ENCODE measurements around the gene SNX18. TPM values are rescaled to one million over a fixed set of nuclear protein-coding genes. Genes with fewer than 3 reads are reported as not detected.
"Not testable (repeated sequence)": the region's sequence is repeated elsewhere in the genome, so short reads cannot be mapped to it uniquely, and the experiment has no call there.

The SNX18 gene, protein sequence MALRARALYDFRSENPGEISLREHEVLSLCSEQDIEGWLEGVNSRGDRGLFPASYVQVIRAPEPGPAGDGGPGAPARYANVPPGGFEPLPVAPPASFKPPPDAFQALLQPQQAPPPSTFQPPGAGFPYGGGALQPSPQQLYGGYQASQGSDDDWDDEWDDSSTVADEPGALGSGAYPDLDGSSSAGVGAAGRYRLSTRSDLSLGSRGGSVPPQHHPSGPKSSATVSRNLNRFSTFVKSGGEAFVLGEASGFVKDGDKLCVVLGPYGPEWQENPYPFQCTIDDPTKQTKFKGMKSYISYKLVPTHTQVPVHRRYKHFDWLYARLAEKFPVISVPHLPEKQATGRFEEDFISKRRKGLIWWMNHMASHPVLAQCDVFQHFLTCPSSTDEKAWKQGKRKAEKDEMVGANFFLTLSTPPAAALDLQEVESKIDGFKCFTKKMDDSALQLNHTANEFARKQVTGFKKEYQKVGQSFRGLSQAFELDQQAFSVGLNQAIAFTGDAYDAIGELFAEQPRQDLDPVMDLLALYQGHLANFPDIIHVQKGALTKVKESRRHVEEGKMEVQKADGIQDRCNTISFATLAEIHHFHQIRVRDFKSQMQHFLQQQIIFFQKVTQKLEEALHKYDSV
- polyA plus RNA-seq (ENCODE audit: insufficient read length), result 30.5 TPM

DNA sequence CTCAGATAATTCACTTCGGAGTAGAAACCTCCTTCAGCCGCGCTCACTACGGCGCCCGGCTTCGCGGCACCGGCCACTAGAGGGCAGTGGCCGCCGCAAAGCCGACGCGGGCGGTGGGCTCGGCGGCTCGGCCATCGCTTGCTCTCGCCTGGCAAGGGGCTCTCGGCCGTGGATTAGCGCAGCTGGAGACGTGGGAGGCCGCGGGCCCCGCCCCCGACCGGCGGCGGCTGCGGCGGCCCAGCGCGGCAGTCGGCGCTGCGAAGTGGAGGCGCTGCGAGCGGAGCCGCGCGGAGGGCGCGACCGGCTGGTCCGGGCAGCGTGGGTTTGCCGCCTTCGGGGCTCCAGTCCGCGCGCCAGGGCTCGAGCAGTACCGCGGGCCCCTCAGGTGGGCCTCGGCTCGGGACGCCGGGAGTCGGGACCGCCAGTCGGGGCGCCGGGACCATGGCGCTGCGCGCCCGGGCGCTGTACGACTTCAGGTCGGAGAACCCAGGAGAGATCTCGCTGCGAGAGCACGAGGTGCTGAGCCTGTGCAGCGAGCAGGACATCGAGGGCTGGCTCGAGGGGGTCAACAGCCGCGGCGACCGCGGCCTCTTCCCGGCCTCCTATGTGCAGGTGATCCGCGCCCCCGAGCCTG is at the start of gene SNX18:
SNX18 (plus strand) TSS at position 248 of the 634 bp plus-strand sequence; CDS start at position 442, 194 bp downstream.
- peak; percentile 94 for DNase-seq

DNA sequence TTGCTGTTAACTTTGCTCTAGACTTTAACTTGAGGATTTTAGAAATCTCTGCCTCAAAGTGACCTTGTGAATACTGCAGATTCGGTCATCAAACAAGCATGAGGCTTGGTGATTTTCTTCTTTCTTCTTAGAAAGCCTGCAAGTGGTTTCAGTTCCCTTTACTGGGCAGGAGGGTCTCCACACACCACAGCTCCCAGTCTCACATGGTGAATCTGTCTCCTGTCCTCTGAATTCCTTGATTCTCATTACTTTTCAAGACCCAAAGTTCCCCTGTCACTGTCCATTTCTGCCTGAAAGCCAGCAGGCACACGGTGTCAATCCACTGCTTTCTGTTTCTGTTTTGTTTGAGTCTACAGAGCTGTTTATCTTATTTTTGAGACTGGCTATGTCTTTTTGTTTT is 47.9 kb upstream of the SNX18 start:
- no peak for DNase-seq

DNA sequence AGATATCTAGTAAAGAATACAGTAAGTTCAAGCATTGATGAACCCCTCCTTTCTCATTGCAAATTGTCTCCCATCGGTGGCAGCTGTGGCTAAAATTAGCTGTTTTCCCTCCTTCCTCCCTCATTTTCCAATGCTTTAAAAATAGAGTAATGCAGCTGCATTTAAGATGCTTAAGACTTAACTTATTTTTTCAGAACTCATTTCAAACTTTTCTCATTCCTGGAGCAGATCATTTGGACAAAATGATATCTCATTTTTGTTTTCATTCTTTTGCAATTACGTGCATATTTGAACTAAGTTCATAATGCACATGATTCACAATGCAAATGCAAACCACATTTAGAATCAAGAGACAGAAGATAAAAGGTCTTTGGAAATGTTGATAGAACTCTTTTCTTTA is 47.4 kb upstream of the SNX18 start:
- peak; percentile 51 for DNase-seq

DNA sequence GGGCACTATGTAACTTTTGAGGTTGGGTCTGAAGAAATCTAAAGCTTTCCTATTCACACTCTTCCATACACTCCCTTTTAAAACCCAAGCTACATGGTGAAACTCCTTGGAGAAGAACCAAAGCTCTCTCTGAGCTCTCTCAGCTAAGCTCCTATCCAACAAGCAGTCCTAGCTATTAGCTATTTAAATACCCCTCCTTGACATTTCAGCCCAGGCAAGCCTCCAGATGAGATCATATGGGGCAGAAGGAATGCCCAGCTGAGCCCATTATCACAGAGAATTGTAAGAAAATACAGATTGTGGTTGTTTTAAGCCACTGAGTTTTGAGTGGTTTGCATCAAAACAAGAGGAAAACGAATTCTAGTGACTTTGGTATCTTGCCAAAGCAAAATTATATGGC is 46.9 kb upstream of the SNX18 start:
- no peak for DNase-seq

DNA sequence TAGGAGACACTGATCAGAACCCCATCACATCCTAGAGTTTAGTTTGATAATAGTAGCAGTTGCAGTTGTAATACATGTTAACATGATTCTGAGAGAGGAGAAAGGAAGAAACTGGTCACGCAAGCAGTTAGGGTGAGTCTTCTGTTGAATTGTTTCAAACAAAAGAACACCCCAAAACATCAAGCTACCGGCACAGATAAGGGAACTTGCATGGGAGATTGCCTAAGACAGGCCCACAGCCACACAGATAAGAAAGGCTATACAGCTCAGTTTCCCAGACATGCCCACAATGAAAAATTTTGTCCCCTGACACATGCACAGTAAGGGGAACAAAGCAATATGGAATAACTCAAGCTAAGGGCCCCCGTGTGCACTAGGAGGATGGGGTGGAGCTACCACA is 46.2 kb upstream of the SNX18 start:
- no peak for DNase-seq

DNA sequence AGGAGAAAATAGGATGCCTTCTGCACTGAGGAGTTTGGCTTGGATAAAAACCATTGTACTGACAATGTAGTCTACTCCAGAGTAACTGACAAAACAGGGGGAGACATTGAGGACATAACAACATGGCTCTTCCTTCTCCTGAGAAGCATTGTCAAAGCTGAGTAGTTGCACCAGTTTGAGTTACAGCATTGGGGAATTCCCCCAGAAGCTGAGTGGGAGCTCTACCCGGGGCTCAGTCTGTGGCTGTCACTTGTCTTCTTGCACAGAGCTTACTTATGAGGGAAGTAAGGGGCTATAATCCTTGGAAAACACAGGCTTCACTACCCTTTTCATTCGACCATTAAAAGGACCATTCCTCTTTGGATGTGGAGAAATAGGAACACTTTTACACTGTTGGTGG is 40.9 kb upstream of the SNX18 start:
- DNase-seq, result no peak

DNA sequence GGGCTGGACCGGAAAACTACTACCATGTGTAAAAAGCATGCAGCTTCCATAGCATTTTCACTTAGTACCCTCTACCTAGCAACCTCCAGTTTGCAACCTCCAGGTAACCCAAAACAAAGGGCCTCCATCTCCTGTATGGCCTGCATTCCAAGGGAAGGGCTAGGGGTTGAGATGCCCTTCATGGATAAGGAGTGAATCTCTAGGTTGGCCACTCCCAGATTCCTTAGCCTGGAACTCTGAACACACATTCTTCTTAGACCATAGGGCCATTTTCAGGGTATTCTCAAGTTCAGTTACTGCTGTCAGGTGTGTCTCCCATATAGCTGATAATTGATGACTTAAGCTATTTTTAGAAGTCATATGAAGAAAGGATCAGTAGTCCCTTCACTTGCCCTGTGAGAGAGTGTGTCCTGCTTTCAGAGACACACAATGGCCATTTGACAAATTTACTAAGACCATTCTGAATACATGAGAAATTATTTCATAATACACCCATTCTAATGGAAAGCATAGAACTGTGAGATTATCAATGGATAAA is 39.5 kb upstream of the SNX18 start:
- DNase-seq, result no peak

DNA sequence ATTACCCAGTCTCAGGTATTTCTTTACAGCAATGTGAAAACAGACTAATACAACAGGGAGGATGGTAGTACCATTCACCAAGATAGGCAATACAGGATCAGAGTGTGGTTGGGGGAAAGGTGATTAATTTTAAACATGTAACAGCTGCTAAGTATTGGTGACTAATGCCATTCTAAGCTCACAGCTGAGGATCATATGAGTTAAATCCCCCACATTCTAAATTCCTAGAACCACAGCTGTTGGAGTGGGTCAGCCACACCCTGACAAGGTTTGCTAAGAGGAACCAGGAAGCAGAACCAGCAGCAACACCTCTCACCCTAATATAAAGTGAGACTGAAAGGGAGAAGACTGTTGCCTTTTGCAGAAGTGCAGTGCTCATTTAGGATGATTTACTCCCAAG is 37.3 kb upstream of the SNX18 start:
- DNase-seq, result no peak

DNA sequence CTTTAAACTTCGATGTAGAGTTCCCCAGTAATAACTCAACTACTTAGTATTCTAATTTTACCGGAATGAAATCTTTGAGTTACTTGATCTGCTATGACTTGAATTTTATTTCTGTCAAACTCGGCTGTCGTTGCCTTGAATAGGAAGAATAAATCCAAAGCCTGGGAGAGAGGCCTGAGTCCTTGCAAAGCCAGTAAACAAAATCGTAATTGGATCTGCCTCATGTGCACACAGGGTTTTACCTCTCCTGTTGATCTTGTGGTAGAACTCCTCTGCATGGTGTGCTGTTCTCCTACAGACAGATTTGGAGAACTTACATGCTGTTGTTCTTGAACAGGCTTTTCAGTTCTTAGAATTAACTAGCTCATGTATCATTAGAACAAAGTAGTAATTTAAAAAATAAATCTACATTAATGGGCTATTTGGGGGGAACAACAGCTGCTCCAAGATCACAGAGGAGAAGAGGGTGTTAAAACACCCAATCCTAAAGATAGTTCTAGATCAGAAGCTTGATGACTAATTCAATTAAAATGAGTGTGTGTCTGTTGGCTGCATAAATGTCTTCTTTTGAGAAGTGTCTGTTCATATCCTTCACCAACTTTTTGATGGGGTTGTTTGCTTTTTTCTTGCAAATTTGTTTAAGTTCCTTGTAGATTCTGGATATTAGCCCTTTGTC is 33.2 kb upstream of the SNX18 start:
- no peak for DNase-seq

DNA sequence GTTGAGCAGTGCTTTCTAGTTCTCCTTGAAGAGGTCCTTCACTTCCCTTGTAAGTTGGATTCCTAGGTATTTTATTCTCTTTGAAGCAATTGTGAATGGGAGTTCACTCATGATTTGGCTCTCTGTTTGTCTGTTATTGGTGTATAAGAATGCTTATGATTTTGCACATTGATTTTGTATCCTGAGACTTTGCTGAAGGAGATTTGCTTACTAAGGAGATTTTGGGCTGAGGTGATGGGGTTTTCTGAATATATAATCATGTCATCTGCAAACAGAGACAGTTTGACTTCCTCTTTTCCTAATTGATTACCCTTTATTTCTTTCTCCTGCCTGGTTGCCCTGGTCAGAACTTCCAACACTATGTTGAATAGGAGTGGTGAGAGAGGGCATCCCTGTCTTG is 31.9 kb upstream of the SNX18 start:
- DNase-seq, result not testable (repeated sequence)

DNA sequence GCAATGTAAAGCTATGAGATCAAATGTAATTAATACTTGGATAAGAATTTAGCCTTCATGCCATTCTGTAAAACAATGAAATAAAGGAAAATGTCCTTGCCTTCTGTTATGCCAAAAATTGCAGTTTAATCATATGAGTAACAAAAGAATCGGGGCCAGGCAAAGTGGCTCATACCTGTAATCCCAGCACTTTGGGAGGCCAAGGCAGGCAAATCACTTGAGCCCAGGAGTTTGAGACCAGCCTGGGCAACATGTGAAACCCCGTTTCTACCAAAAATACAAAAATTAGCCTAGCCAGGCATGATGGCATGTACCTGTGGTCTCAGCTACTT is 27.9 kb upstream of the SNX18 start:
- not testable (repeated sequence) for DNase-seq

DNA sequence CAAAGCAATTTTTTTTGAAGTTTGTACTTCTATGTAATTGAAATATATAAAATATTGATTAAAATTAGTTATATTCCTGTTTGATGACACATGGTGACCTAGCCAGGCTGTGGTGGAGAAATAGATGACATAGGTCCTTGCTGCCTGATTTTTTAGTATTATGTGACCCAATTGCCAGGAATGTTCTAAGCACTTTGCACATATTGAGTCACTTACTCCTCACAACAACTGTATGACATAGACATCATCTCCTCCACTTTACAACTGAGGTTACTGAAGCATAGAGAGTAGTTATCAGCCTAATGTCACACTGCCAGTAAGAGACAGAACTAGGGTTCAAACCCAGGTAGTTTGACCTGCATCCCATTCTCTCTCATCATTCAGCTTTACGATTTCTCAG is 26.2 kb upstream of the SNX18 start:
- DNase-seq, result no peak

DNA sequence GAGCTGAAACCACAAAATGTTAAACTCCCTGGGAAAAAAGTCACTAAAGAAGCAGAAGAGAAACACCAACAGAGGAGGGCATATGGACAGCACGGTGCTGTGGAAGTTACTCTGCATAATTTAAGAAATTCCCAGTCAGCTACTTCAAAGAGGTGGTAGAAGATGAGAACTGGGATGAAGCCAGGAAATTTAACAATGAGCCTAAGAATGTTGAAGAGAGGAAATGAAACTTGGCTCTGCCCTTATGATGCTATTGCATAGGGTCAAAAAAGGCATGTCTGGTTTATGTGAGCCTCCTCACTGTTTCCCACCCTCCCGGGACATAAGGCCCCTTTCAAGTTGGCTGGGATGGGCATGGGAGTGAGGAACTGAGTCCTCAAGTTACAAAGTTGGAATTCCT is 25.4 kb upstream of the SNX18 start:
- DNase-seq, result no peak

DNA sequence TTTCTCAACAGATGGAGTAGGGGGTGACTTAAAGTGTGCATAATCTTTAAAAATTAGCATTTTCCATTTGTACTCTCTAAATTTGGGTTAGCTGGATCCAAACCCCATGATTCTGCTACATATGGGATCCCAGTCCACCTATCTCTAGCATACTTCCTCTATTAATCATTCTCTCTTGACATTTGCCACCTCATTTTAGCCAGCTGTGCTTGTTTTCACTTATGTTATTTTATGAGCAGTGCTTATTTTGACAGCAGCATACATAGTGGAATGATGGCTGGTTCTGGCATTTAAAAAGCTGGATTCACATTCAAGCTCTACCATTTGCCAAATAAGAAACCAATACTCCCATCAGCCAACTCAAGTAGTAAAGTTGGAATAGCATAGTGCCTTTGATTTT is 22.5 kb upstream of the SNX18 start:
- DNase-seq, result no peak

DNA sequence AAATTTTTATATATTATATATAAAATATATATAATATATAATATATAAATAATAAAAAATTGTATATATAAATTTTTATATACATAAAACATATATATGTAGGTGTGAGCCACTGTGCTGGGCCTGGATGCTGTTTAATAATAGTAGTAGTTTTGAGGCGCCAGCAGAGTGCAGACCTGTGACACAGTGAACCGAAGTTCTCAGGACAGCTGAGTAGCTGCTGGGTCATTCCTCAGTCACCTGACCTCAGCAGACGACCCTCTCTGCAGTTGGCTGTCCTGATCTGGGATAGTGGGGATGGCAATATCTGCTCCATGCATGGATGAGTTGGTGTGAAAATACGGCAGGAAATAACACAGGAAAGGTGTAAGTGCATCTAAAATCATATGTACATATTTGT is 3.3 kb upstream of the SNX18 start:
- no peak for DNase-seq

DNA sequence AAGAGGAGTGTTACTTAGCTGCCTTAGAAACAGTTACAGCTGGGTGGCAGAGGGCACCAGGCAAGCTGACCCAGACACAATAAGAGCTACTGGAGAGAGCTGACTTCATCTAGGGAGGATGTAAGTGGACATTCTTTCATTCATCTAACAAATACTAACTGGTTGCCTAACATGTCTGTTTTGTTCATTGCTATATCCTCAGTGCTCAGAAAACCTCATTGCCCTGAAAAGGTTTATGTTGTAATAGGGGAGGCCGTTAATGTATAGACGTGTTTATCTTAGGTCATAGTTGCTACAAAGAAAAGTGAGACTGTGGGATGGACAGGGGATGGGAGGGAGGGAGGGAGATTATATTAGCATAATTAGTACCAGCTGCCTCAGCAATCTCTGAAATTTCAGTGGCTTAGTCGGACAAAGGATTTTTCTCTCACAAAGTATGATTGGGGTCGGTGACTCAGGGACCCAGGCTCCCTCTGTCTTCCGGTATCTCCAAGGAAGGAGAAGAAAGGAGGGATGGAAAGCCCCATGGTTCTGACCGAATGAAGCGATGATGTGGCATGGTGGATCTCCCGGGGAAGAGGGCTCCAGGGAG is 2.6 kb upstream of the SNX18 start:
- no peak for DNase-seq

DNA sequence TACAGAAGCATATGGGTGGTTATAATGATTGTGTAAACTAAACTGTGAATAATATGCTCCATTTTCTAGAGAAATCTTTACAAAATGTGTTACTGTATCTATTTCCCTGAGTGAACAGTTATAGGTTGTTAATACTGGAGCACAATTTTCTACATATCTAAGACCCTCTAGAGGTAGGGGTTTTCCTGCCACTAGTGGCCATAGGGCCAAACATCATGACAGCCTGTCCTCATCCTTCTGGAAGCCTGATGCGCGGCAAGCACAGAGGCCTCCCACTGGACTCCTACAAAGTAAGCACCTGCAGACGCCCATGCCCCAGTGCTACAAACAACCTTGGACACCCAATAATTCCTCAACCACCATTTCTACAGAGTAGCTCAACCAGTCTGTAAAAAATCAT is 1.9 kb upstream of the SNX18 start:
- no peak for DNase-seq

DNA sequence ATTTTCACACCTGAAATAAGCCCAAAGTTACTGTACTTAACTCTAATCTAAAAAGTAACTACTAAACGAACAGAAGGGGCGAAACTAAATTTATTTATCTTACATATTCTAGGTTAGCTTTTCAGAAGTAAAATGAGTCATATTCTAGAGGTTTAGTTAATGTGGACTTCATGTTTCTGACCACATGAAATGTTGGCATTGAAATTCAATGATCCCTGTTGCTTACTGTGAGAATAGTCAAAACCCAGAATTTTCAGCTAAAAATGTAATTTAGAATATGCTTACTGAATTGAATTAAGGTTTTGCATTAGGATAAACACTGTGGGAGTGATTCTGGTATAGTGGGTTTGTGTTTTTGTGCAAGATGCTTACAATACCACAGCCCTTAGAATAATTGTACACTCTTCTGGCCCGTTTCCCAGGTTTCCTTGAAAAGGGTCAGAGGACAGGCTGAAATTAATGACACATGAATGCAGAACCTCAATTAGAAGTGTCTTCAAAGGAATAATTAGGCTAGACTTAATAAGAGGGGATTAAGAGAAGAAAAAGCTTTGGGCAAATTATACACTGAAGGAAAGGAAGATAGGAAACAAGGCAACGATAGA is 1.4 kb upstream of the SNX18 start:
- no peak for DNase-seq

DNA sequence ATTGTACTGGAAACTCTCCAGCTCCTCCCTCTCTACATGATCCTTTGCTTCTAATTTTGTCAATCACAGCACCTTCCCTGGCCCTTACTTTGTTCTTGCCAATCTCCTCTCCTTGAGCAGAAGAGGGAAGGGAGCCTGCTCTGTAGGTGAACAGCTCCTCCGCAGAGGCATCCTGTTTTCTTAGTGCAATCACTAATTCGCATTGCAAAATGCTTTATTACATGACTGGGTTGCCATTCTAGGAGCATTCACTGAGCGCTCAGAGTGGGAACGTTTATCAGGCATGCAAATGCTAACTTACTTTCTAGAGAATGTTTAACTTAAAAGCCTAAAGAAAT is 416 bp upstream of the SNX18 start:
- DNase-seq, result no peak

DNA sequence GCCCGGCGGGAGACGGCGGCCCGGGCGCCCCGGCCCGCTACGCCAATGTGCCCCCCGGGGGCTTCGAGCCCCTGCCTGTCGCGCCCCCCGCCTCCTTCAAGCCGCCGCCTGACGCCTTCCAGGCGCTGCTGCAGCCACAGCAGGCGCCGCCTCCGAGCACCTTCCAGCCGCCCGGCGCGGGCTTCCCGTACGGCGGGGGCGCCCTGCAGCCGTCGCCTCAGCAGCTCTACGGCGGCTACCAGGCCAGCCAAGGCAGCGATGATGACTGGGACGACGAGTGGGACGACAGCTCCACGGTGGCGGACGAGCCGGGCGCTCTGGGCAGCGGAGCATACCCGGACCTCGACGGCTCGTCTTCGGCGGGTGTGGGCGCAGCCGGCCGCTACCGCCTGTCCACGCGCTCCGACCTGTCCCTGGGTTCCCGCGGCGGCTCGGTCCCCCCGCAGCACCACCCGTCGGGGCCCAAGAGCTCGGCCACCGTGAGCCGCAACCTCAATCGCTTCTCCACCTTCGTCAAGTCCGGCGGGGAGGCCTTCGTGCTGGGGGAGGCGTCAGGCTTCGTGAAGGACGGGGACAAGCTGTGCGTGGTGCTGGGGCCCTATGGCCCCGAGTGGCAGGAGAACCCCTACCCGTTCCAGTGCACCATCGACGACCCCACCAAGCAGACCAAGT is 723 bp downstream of the SNX18 start:
- peak; percentile 59 for DNase-seq

DNA sequence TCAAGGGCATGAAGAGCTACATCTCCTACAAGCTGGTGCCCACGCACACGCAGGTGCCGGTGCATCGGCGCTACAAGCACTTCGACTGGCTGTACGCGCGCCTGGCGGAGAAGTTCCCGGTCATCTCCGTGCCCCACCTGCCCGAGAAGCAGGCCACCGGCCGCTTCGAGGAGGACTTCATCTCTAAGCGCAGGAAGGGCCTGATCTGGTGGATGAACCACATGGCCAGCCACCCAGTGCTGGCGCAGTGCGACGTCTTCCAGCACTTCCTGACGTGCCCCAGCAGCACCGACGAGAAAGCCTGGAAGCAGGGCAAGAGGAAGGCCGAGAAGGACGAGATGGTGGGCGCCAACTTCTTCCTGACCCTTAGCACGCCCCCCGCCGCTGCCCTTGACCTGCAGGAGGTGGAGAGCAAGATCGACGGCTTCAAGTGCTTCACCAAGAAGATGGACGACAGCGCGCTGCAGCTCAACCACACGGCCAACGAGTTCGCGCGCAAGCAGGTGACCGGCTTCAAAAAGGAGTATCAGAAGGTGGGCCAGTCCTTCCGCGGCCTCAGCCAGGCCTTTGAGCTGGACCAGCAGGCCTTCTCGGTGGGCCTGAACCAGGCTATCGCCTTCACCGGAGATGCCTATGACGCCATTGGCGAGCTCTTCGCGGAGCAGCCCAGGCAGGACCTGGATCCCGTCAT is 1.4 kb downstream of the SNX18 start:
- no peak for DNase-seq

Measured in hindlimb muscle (tissue), 1 donor.